Measurements from ENCODE around the gene NACC1.
A peak's percentile ranks its signal among the peaks of the same experiment; 100 is the strongest.

The NACC1 gene

GRCh38 chr19:13093407-13094105, 24.5 kb upstream of the NACC1 start (continued):
- TF ChIP-seq PATZ1 (tag by site-specific recombination; IDR thresholded peaks at IDR 0.05) (0 out of 2 replicates have a peak, but pooled peaks have one; percentile 22), HIC1 (tag by site-specific recombination; IDR thresholded peaks at IDR 0.05) (no peak), ZNF37A (tag by site-specific recombination; IDR thresholded peaks at IDR 0.05) (no peak), ZNF18 (tag by site-specific recombination; IDR thresholded peaks at IDR 0.05) (0 out of 2 replicates have a peak, but pooled peaks have one; percentile 27), ZFP69B (tag by site-specific recombination; IDR thresholded peaks at IDR 0.05) (no peak), IKZF3 (tag by site-specific recombination; IDR thresholded peaks at IDR 0.05) (peak; percentile 31; the same call in 1 of the 2 replicates), ZNF600 (tag by site-specific recombination; IDR thresholded peaks at IDR 0.05) (peak; percentile 33; the same call in 1 of the 2 replicates), PRDM2 (tag by site-specific recombination; IDR thresholded peaks at IDR 0.05; ENCODE audit: borderline replicate concordance) (0 out of 2 replicates have a peak, but pooled peaks have one; percentile 27), ZBTB48 (tag by site-specific recombination; IDR thresholded peaks at IDR 0.05) (peak; percentile 79), SALL2 (tag by site-specific recombination; IDR thresholded peaks at IDR 0.05; ENCODE audit: borderline replicate concordance) (no peak), ZBTB10 (tag by site-specific recombination; IDR thresholded peaks at IDR 0.05) (peak; percentile 56; the same call in 1 of the 2 replicates), ZSCAN4 (tag by site-specific recombination; IDR thresholded peaks at IDR 0.05) (0 out of 2 replicates have a peak, but pooled peaks have one; percentile 14), ZNF398 (tag by site-specific recombination; IDR thresholded peaks at IDR 0.05) (0 out of 2 replicates have a peak, but pooled peaks have one; percentile 8), ZNF561 (tag by site-specific recombination; IDR thresholded peaks at IDR 0.05; ENCODE audit: borderline replicate concordance) (0 out of 2 replicates have a peak, but pooled peaks have one; percentile 57), ZNF423 (tag by site-specific recombination; IDR thresholded peaks at IDR 0.05) (0 out of 2 replicates have a peak, but pooled peaks have one; percentile 43), CTCF (tag by site-specific recombination; IDR thresholded peaks at IDR 0.05) (peak; percentile 95), KLF16 (tag by site-specific recombination; IDR thresholded peaks at IDR 0.05) (peak; percentile 35; the same call in 1 of the 2 replicates)
